ENCODE results near the gene KANK2. TPM values are rescaled to one million over a fixed set of nuclear protein-coding genes. Genes with fewer than 3 reads are reported as not detected.

Gene KANK2
- total RNA-seq, 1 experiment from 2014 or later: 35.1 TPM

- TF ChIP-seq ATF3 (CRISPR knock-in tag; conservative IDR thresholded peaks at IDR 0.05): no peak
Observed at GRCh38 chr19:11238781-11239376, 41.5 kb upstream of the KANK2 start (continued).

- ATAC-seq: no peak
- DNase-seq (ENCODE audit: low spot score): no peak
- Mint-ChIP-seq H3K9me3 (0 out of 2 replicates have a peak, but pooled peaks cover 4% of the 10 kb centered on the region), H3K27me3 (ENCODE audit: low read depth) (no peaks in the 10 kb centered on the region), H3K36me3 (peaks cover 33% of the 10 kb centered on the region), H3K4me1 (peaks cover 5% of the 10 kb centered on the region), H3K4me3 (no peak overlapping the region), H3K27ac (no peak overlapping the region)
- ChIA-PET CTCF (no interaction called here), POLR2A (no interaction called here)
- no peak for TF ChIP-seq SMAD3 (CRISPR knock-in tag; IDR thresholded peaks at IDR 0.05; ENCODE audit: borderline replicate concordance)
- TF ChIP-seq PREB (CRISPR knock-in tag; IDR thresholded peaks at IDR 0.05; ENCODE audit: borderline replicate concordance): no peak
- no peak for TF ChIP-seq E2F5 (CRISPR knock-in tag; IDR thresholded peaks at IDR 0.05)
- no peak for TF ChIP-seq FOXP4 (CRISPR knock-in tag; IDR thresholded peaks at IDR 0.05)
- TF ChIP-seq NR2C2 (CRISPR knock-in tag; IDR thresholded peaks at IDR 0.05): no peak
- no peak for TF ChIP-seq GABPB1 (CRISPR knock-in tag; IDR thresholded peaks at IDR 0.05)
- no peak for TF ChIP-seq ZNF232 (CRISPR knock-in tag; IDR thresholded peaks at IDR 0.05)
- no peak for TF ChIP-seq MLX (CRISPR knock-in tag; IDR thresholded peaks at IDR 0.05)
Observed at GRCh38 chr19:11238041-11238440, 40.7 kb upstream of the KANK2 start.

GRCh38 chr19:11237321-11237720 lies 40.0 kb upstream of the KANK2 start:
- H3K36me3 Mint-ChIP-seq: peaks cover 35% of the 10 kb centered on the region
- POLR2A ChIA-PET: no interaction called here
- TF ChIP-seq ZNF512 (CRISPR knock-in tag; IDR thresholded peaks at IDR 0.05; ENCODE audit: borderline replicate concordance) (no peak), STAT6 (CRISPR knock-in tag; conservative IDR thresholded peaks at IDR 0.05; ENCODE audit: low read depth) (no peak), ZBTB21 (CRISPR knock-in tag; IDR thresholded peaks at IDR 0.05; ENCODE audit: borderline replicate concordance) (no peak), E2F4 (CRISPR knock-in tag; IDR thresholded peaks at IDR 0.05; ENCODE audit: borderline replicate concordance, low read depth) (no peak), CREB1 (CRISPR knock-in tag; IDR thresholded peaks at IDR 0.05) (no peak), OVOL2 (CRISPR knock-in tag; IDR thresholded peaks at IDR 0.05; ENCODE audit: borderline replicate concordance) (no peak), FOXP1 (CRISPR knock-in tag; IDR thresholded peaks at IDR 0.05; ENCODE audit: borderline replicate concordance) (no peak), ESRRA (CRISPR knock-in tag; IDR thresholded peaks at IDR 0.05; ENCODE audit: borderline replicate concordance) (no peak), KAT7 (CRISPR knock-in tag; IDR thresholded peaks at IDR 0.05; ENCODE audit: borderline replicate concordance) (no peak), TCF7 (CRISPR knock-in tag; IDR thresholded peaks at IDR 0.05; ENCODE audit: low read depth) (no peak), NR2C2 (CRISPR knock-in tag; IDR thresholded peaks at IDR 0.05) (no peak)

More at GRCh38 chr19:11237321-11237720, 40.0 kb upstream of the KANK2 start:
- Mint-ChIP-seq H3K4me1 (peaks cover 5% of the 10 kb centered on the region), H3K27me3 (ENCODE audit: low read depth) (no peaks in the 10 kb centered on the region), H3K9me3 (0 out of 2 replicates have a peak, but pooled peaks cover 4% of the 10 kb centered on the region), H3K27ac (no peak overlapping the region; the same call in 1 of the 2 replicates), H3K4me3 (no peak overlapping the region)
- ATAC-seq: no peak
- DNase-seq (ENCODE audit: low spot score): no peak
- CTCF ChIA-PET: interaction anchor here (2.0 kb wide), 1 partner anchor 10 kb away, joined by 8 read pairs; no protein-coding TSS in a partner anchor
